ENCODE results near the gene SDCCAG8.

The SDCCAG8 gene

GRCh38 chr1:243391355-243391754 is 135.5 kb downstream of the SDCCAG8 start:
- DNase-seq (ENCODE audit: low read depth), result no peak

- no peak for DNase-seq (ENCODE audit: low read depth)
These were observed 137.3 kb downstream of the SDCCAG8 start for GRCh38 chr1:243393096-243393495.

GRCh38 chr1:243394066-243394465 is 138.2 kb downstream of the SDCCAG8 start:
- no peak for DNase-seq (ENCODE audit: low read depth)

- DNase-seq (ENCODE audit: low read depth), result no peak
These were observed 139.0 kb downstream of the SDCCAG8 start for GRCh38 chr1:243394601-243395464.

GRCh38 chr1:243396424-243396823 is 140.6 kb downstream of the SDCCAG8 start:
- DNase-seq (ENCODE audit: low read depth), result no peak

- no peak for DNase-seq (ENCODE audit: low read depth)
These were observed 141.0 kb downstream of the SDCCAG8 start for GRCh38 chr1:243396876-243397275.

GRCh38 chr1:243397613-243398321 is 141.9 kb downstream of the SDCCAG8 start:
- no peak for DNase-seq (ENCODE audit: low read depth)

GRCh38 chr1:243399561-243400155 is 143.8 kb downstream of the SDCCAG8 start:
- no peak for DNase-seq (ENCODE audit: low read depth)

GRCh38 chr1:243402868-243403267 is 147.0 kb downstream of the SDCCAG8 start:
- no peak for DNase-seq (ENCODE audit: low read depth)

GRCh38 chr1:243406424-243406823 is 150.6 kb downstream of the SDCCAG8 start:
- no peak for DNase-seq (ENCODE audit: low read depth)

GRCh38 chr1:243407284-243408018 is 151.6 kb downstream of the SDCCAG8 start:
- DNase-seq (ENCODE audit: low read depth), result no peak

- no peak for DNase-seq (ENCODE audit: low read depth)
These were observed 152.6 kb downstream of the SDCCAG8 start for GRCh38 chr1:243408479-243408878.

GRCh38 chr1:243409284-243409683 is 153.4 kb downstream of the SDCCAG8 start:
- DNase-seq (ENCODE audit: low read depth), result no peak

GRCh38 chr1:243411472-243411871 is 155.6 kb downstream of the SDCCAG8 start:
- no peak for DNase-seq (ENCODE audit: low read depth)

GRCh38 chr1:243413431-243414151 is 157.8 kb downstream of the SDCCAG8 start:
- DNase-seq (ENCODE audit: low read depth), result no peak

- DNase-seq (ENCODE audit: low read depth), result no peak
These were observed 158.3 kb downstream of the SDCCAG8 start for GRCh38 chr1:243414152-243414494.

- DNase-seq (ENCODE audit: low read depth), result no peak
These were observed 160.0 kb downstream of the SDCCAG8 start for GRCh38 chr1:243415663-243416408.

- no peak for DNase-seq (ENCODE audit: low read depth)
These were observed 160.7 kb downstream of the SDCCAG8 start for GRCh38 chr1:243416495-243416894.

GRCh38 chr1:243420016-243420945 is 164.4 kb downstream of the SDCCAG8 start:
- DNase-seq (ENCODE audit: low read depth), result no peak

Measured in activated T-cell treated with anti-CD3 and anti-CD28 coated beads for 24 hours (primary cell).